Liver (tissue), 9 donors: ENCODE data around the gene POLDIP3. TPM values are rescaled to one million over a fixed set of nuclear protein-coding genes. Genes with fewer than 3 reads are reported as not detected.
A peak's percentile ranks its signal among the peaks of the same experiment; 100 is the strongest.
"Not testable (repeated sequence)": the region's sequence is repeated elsewhere in the genome, so short reads cannot be mapped to it uniquely, and the experiment has no call there.

Experiments
- DNase-seq: peaks from one replicate; pipeline ENCODE4 v3.0.0-alpha.2; 2017; ENCODE audit warnings: low spot score
- H3K27ac ChIP-seq, 2 donors: one replicate each; pipeline ENCODE4 v1.7.0; 2013; ENCODE audit warnings: inconsistent platforms in 2 of 2, low read length in 2 of 2, control low read depth in 1 of 2, low read depth in 1 of 2, mild to moderate bottlenecking in 1 of 2
- H3K27me3 ChIP-seq, 4 donors: one replicate each; pipeline versions ENCODE4 v1.6.1 to v1.7.0; 2013; ENCODE audit warnings: low read length in 3 of 4, inconsistent platforms in 1 of 4, mild to moderate bottlenecking in 1 of 4, moderate library complexity in 1 of 4; ENCODE audit not compliant: control insufficient read depth in 4 of 4, insufficient read depth in 4 of 4
- H3K36me3 ChIP-seq, 4 donors: one replicate each; pipeline versions ENCODE4 v1.6.1 to v1.7.0; 2013; ENCODE audit warnings: low read length in 3 of 4, mild to moderate bottlenecking in 3 of 4, low read depth in 1 of 4, moderate library complexity in 1 of 4; ENCODE audit not compliant: control insufficient read depth in 4 of 4, insufficient read depth in 3 of 4
- H3K4me1 ChIP-seq, 4 donors: one replicate each; pipeline versions ENCODE4 v1.6.1 to v1.7.0; 2013; ENCODE audit warnings: low read length in 3 of 4, mild to moderate bottlenecking in 3 of 4, moderate library complexity in 1 of 4; ENCODE audit not compliant: control insufficient read depth in 4 of 4, insufficient read depth in 4 of 4
- H3K4me3 ChIP-seq, 3 donors: one replicate each; pipeline versions ENCODE4 v1.6.1 to v1.7.0; 2013; ENCODE audit warnings: low read length in 3 of 3, control low read depth in 1 of 3, low read depth in 1 of 3, mild to moderate bottlenecking in 1 of 3
- H3K9ac ChIP-seq, 2 donors: one replicate each; pipeline ENCODE4 v1.7.0; 2013; ENCODE audit warnings: low read length in 2 of 2, mild to moderate bottlenecking in 2 of 2, moderate library complexity in 2 of 2, control low read depth in 1 of 2, low read depth in 1 of 2
- H3K9me3 ChIP-seq, 4 donors: one replicate each; pipeline versions ENCODE4 v1.6.1 to v1.7.0; 2013; ENCODE audit warnings: low read length in 3 of 4; ENCODE audit not compliant: control insufficient read depth in 4 of 4
- EGR1 ChIP-seq, 2 donors: IDR thresholded peaks; 2 replicates each; pipeline ENCODE4 v1.6.1; 2016 to 2018; ENCODE audit warnings: antibody characterized with exemption in 2 of 2, low read depth in 2 of 2
- FOXA1 ChIP-seq: IDR thresholded peaks from 2 replicates; pipeline ENCODE4 v1.6.1; 2016; ENCODE audit warnings: antibody characterized with exemption
- FOXA2 ChIP-seq: IDR thresholded peaks from 2 replicates; pipeline ENCODE4 v1.6.1; 2016; ENCODE audit warnings: antibody characterized with exemption
- GABPA ChIP-seq, 2 donors: IDR thresholded peaks in 1 of 2; conservative IDR thresholded peaks in 1 of 2; 2 replicates each; pipeline ENCODE4 v1.6.1; 2016; ENCODE audit warnings: antibody characterized with exemption in 2 of 2, mild to moderate bottlenecking in 1 of 2, moderate library complexity in 1 of 2
- HNF4A ChIP-seq, 2 donors: conservative IDR thresholded peaks; 2 replicates each; pipeline ENCODE4 v1.6.1; 2016; ENCODE audit warnings: antibody characterized with exemption in 2 of 2, mild to moderate bottlenecking in 2 of 2
- HNF4G ChIP-seq: IDR thresholded peaks from 2 replicates; pipeline ENCODE4 v1.6.1; 2016; ENCODE audit warnings: antibody characterized with exemption
- JUND ChIP-seq, 2 donors: IDR thresholded peaks; 2 replicates each; pipeline ENCODE4 v1.6.1; 2016; ENCODE audit warnings: antibody characterized with exemption in 2 of 2
- NR2F2 ChIP-seq: IDR thresholded peaks from 2 replicates; pipeline ENCODE4 v1.6.1; 2016; ENCODE audit warnings: antibody characterized with exemption
- RAD21 ChIP-seq, 2 donors: IDR thresholded peaks; 2 replicates each; pipeline ENCODE4 v1.6.1; 2016; ENCODE audit warnings: antibody characterized with exemption in 2 of 2, mild to moderate bottlenecking in 2 of 2
- RXRA ChIP-seq, 2 donors: IDR thresholded peaks; 2 replicates each; pipeline ENCODE4 v1.6.1; 2017 to 2018; ENCODE audit warnings: antibody characterized with exemption in 2 of 2, mild to moderate bottlenecking in 1 of 2
- SP1 ChIP-seq: IDR thresholded peaks from 2 replicates; pipeline ENCODE4 v1.6.1; 2018; ENCODE audit warnings: antibody characterized with exemption, mild to moderate bottlenecking
- TAF1 ChIP-seq: conservative IDR thresholded peaks from 2 replicates; pipeline ENCODE4 v1.6.1; 2016; ENCODE audit warnings: antibody characterized with exemption, mild to moderate bottlenecking
- YY1 ChIP-seq: IDR thresholded peaks from 2 replicates; pipeline ENCODE4 v1.6.1; 2016; ENCODE audit warnings: antibody characterized with exemption, mild to moderate bottlenecking
- WGBS: extraction: QIAGEN DNeasy Blood & Tissue Kit; methylation state at CpG from one replicate; pipeline ENCODE4 v1.1.7; 2013; 5-methylcytosine and 5-hydroxymethylcytosine counted together
- polyA plus RNA-seq, 2 donors: library from polyadenylated mRNA; stranded (reverse) in 1 of 2; unstranded in 1 of 2; fragments of 200-250 nt in 1 of 2; fragments of >200 nt in 1 of 2; fragmentation: Nextera tagmentation in 1 of 2; extraction: Ambion mirVana in 1 of 2; gene quantifications; one replicate each; pipeline versions ENCODE4 v1.2.1 to v1.2.3, GENCODE V29; 2013 to 2015
- total RNA-seq, 2 donors: library from RNA; depleted of rRNA; stranded (reverse); fragments of >200 nt; gene quantifications; one replicate each; pipeline ENCODE4 v1.2.3, GENCODE V29; 2014
- TF ChIP-seq, protein P1 (sequence below): IDR thresholded peaks from 2 replicates; pipeline ENCODE4 v1.6.1; 2016; ENCODE audit warnings: antibody characterized with exemption
- TF ChIP-seq, protein P2 (sequence below): IDR thresholded peaks from 2 replicates; pipeline ENCODE4 v1.6.1; 2016; ENCODE audit warnings: antibody characterized with exemption
- TF ChIP-seq, protein P3 (sequence below): fragments of 150-350 bp; IDR thresholded peaks from 2 replicates; pipeline ENCODE4 v1.5.1; 2017; ENCODE audit warnings: improper control_type of control experiment, low read depth, low read length; ENCODE audit not compliant: missing input control
- TF ChIP-seq, protein P4 (sequence below): IDR thresholded peaks from 2 replicates; pipeline ENCODE4 v1.6.1; 2016; ENCODE audit warnings: antibody characterized with exemption
- TF ChIP-seq, protein P5 (sequence below): IDR thresholded peaks from 2 replicates; pipeline ENCODE4 v1.6.1; 2016; ENCODE audit warnings: antibody characterized with exemption, mild to moderate bottlenecking
- donor health status: healthy.
- donor health status: healthy.
- donor health status: healthy.
- donor health status: healthy.
- donor health status: healthy.

POLDIP3 gene
- total and polyA plus RNA-seq, 4 donors = 14.6 to 22.5 (median 18.0) TPM

DNA sequence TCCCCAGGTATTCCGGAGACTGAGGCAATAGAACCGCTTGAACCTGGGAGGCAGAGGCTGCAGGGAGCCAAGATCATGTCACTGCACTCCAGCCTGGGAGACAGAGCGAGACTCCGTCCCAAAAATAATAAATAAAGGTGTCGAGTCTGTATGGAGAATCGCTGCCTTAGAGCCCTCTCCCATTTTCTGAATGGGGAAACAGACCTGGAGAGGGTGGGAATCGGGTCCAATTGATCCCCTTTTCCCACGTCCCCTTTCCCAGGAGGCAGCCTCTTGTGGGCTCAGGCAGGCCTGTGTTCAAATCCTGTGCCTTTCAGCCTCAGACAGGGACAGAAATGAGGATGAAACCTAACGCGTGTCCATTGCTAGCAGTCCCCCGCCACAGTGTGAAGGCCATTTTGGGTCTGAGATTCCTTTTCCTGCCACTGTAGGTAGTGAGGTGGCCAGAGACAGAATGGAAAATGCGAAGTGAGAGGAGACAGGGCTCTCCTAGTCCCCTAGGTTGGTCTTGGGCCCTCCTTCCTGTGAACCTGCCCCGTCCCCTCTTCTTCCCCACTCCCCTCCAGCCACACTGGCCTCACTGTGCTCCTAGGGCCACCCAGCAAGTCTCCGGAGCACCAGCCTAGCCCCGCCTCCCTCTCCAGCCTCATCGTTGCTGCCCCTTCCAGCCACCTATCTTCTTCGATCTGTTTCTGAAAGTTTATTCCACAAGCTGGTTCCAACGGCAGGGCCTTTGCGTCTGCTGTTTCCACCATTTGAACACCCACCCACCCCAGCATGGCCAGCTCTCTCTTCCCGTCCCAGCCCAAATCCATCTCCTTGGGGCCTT lies 2.7 kb upstream of the POLDIP3 start:
- H3K27ac ChIP-seq = no peak overlapping the region
- no peaks in the 10 kb centered on the region for H3K27me3 ChIP-seq
- H3K4me1 ChIP-seq = peaks cover 6 to 33% (median 22%) of the 10 kb centered on the region in 4 donors
- no peak overlapping the region for H3K9ac ChIP-seq
- H3K36me3 ChIP-seq = peaks cover 0 to 16% (median 3%) of the 10 kb centered on the region in 4 donors
- no peaks in the 10 kb centered on the region for H3K9me3 ChIP-seq
- no peak for DNase-seq
- TF ChIP-seq EGR1 (IDR thresholded peaks at IDR 0.05; ENCODE audit: low read depth in 2 of 2) = no peak
- 78% methylated on average over 20 of the region's 20 CpGs for WGBS
- H3K4me3 ChIP-seq = no peak overlapping the region

DNA sequence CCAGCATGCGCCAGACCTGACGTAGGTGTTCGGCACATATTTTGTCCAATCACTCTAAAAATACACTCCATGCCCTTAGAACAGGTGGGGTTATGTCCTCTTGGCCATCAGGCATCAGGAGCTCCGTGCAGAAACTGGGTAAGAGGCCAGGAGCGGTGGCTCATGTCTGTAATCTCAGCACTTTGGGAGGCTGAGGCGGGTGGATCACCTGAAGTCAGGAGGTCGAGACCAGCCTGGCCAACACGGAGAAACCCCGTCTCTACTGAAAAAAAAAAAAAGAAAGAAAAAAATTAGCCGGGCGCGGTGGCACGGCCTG lies 1.1 kb upstream of the POLDIP3 start:
- H3K36me3 ChIP-seq = peaks cover 0 to 14% (median 5%) of the 10 kb centered on the region in 4 donors
- H3K4me1 ChIP-seq = peaks cover 6 to 38% (median 28%) of the 10 kb centered on the region in 4 donors
- peak in 1 of 2 donors; percentile 57 for TF ChIP-seq RXRA (IDR thresholded peaks at IDR 0.05)
- not testable (repeated sequence) for H3K27me3 ChIP-seq, H3K9me3 ChIP-seq
- DNase-seq = peak; percentile 53
- 13% methylated on average over 13 of the region's 13 CpGs for WGBS
- peak overlapping the region in 1 of 2 donors; percentile 97 for H3K9ac ChIP-seq
- peak overlapping the region in 1 of 3 donors; percentile 4 for H3K4me3 ChIP-seq
- peak overlapping the region; percentile 89 to 98 for H3K27ac ChIP-seq

DNA sequence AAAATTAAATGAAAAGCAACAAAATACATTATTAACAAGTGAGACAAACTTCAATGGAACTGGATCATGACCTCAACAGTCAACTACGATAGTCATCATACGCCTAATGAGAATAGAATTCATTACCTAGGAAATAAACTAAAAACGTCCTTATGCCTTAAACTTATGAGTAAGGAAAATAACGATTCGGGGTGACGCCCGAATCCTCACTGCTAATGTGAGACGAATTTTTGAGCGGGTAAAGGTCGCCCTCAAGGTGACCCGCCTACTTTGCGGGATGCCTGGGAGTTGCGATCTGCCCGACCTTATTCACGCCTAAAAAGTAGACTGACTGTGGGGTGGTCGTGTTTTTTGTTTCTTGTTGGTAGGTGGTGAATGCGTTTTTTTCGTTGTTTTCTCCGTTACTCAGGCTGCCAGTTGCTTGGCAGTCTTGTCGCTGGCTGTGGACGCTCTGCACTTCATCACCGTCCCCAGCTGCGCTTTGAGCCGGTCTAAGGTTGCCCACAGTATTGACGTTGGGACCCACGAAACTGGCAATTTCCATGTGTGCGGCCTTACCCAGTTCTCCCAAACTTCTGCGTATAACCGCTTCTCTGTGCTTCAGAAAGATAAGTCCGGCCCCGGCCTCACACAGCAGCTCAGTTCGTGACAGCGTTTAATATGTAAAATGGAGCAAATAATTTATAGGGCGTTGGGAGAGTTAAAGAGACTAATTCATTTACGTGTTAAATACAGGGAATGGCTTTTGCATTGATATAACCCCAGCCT lies 593 bp upstream of the POLDIP3 start:
- Histone ChIP-seq H3K4me1 (peaks cover 6 to 41% (median 31%) of the 10 kb centered on the region in 4 donors), H3K27ac (peak overlapping the region; percentile 89 to 98), H3K36me3 (peaks cover 0 to 11% (median 4%) of the 10 kb centered on the region in 4 donors), H3K9ac (peak overlapping the region; percentile 87 to 97), H3K9me3 (no peaks in the 10 kb centered on the region), H3K27me3 (no peaks in the 10 kb centered on the region), H3K4me3 (peak overlapping the region in 1 of 3 donors; percentile 4)
- peak; percentile 95 for TF ChIP-seq SP1
- peak; percentile 37 to 86 for TF ChIP-seq JUND (IDR thresholded peaks at IDR 0.05)
- TF ChIP-seq, protein P1, sequence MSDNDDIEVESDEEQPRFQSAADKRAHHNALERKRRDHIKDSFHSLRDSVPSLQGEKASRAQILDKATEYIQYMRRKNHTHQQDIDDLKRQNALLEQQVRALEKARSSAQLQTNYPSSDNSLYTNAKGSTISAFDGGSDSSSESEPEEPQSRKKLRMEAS = peak; percentile 51
- peak; percentile 39 for TF ChIP-seq FOXA2
- TF ChIP-seq, protein P2, sequence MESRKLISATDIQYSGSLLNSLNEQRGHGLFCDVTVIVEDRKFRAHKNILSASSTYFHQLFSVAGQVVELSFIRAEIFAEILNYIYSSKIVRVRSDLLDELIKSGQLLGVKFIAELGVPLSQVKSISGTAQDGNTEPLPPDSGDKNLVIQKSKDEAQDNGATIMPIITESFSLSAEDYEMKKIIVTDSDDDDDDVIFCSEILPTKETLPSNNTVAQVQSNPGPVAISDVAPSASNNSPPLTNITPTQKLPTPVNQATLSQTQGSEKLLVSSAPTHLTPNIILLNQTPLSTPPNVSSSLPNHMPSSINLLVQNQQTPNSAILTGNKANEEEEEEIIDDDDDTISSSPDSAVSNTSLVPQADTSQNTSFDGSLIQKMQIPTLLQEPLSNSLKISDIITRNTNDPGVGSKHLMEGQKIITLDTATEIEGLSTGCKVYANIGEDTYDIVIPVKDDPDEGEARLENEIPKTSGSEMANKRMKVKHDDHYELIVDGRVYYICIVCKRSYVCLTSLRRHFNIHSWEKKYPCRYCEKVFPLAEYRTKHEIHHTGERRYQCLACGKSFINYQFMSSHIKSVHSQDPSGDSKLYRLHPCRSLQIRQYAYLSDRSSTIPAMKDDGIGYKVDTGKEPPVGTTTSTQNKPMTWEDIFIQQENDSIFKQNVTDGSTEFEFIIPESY = peak; percentile 80
- TF ChIP-seq FOXA1 = peak; percentile 68
- TF ChIP-seq RXRA (IDR thresholded peaks at IDR 0.05) = peak; percentile 91 to 93
- TF ChIP-seq, protein P3, sequence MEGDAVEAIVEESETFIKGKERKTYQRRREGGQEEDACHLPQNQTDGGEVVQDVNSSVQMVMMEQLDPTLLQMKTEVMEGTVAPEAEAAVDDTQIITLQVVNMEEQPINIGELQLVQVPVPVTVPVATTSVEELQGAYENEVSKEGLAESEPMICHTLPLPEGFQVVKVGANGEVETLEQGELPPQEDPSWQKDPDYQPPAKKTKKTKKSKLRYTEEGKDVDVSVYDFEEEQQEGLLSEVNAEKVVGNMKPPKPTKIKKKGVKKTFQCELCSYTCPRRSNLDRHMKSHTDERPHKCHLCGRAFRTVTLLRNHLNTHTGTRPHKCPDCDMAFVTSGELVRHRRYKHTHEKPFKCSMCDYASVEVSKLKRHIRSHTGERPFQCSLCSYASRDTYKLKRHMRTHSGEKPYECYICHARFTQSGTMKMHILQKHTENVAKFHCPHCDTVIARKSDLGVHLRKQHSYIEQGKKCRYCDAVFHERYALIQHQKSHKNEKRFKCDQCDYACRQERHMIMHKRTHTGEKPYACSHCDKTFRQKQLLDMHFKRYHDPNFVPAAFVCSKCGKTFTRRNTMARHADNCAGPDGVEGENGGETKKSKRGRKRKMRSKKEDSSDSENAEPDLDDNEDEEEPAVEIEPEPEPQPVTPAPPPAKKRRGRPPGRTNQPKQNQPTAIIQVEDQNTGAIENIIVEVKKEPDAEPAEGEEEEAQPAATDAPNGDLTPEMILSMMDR = no peak
- TF ChIP-seq NR2F2 = peak; percentile 94
- TF ChIP-seq RAD21 (IDR thresholded peaks at IDR 0.05) = peak in 1 of 2 donors; percentile 44
- TF ChIP-seq HNF4G = peak; percentile 65
- TF ChIP-seq, protein P4, sequence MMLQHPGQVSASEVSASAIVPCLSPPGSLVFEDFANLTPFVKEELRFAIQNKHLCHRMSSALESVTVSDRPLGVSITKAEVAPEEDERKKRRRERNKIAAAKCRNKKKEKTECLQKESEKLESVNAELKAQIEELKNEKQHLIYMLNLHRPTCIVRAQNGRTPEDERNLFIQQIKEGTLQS = peak; percentile 67
- peak; percentile 76 for TF ChIP-seq TAF1
- TF ChIP-seq HNF4A (conservative IDR thresholded peaks at IDR 0.05) = peak; percentile 79 to 81
- no peak for TF ChIP-seq YY1
- TF ChIP-seq, protein P5, sequence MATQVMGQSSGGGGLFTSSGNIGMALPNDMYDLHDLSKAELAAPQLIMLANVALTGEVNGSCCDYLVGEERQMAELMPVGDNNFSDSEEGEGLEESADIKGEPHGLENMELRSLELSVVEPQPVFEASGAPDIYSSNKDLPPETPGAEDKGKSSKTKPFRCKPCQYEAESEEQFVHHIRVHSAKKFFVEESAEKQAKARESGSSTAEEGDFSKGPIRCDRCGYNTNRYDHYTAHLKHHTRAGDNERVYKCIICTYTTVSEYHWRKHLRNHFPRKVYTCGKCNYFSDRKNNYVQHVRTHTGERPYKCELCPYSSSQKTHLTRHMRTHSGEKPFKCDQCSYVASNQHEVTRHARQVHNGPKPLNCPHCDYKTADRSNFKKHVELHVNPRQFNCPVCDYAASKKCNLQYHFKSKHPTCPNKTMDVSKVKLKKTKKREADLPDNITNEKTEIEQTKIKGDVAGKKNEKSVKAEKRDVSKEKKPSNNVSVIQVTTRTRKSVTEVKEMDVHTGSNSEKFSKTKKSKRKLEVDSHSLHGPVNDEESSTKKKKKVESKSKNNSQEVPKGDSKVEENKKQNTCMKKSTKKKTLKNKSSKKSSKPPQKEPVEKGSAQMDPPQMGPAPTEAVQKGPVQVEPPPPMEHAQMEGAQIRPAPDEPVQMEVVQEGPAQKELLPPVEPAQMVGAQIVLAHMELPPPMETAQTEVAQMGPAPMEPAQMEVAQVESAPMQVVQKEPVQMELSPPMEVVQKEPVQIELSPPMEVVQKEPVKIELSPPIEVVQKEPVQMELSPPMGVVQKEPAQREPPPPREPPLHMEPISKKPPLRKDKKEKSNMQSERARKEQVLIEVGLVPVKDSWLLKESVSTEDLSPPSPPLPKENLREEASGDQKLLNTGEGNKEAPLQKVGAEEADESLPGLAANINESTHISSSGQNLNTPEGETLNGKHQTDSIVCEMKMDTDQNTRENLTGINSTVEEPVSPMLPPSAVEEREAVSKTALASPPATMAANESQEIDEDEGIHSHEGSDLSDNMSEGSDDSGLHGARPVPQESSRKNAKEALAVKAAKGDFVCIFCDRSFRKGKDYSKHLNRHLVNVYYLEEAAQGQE = peak; percentile 71
- peak in 1 of 2 donors; percentile 32 for TF ChIP-seq EGR1 (IDR thresholded peaks at IDR 0.05; ENCODE audit: low read depth in 2 of 2)
- TF ChIP-seq GABPA (IDR thresholded peaks at IDR 0.05 in 1 of 2, conservative IDR thresholded peaks at IDR 0.05 in 1 of 2) = peak; percentile 47 to 80
- DNase-seq = peak; percentile 83
- under 1% methylated on average over 35 of the region's 35 CpGs for WGBS
